ENCODE results near the gene OR4F29. TPM values are rescaled to one million over a fixed set of nuclear protein-coding genes. Genes with fewer than 3 reads are reported as not detected.
"Not testable (repeated sequence)": the region's sequence is repeated elsewhere in the genome, so short reads cannot be mapped to it uniquely, and the experiment has no call there.

The OR4F29 gene, protein sequence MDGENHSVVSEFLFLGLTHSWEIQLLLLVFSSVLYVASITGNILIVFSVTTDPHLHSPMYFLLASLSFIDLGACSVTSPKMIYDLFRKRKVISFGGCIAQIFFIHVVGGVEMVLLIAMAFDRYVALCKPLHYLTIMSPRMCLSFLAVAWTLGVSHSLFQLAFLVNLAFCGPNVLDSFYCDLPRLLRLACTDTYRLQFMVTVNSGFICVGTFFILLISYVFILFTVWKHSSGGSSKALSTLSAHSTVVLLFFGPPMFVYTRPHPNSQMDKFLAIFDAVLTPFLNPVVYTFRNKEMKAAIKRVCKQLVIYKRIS
- not detected in 2 replicates for polyA plus RNA-seq (2012; rRNA removed)
- polyA plus RNA-seq (2012; cell fraction: cytosol; rRNA removed): not detected in 2 replicates
- polyA plus RNA-seq (2012; cell fraction: nucleus; rRNA removed): 0.07 TPM in 1 of 2 replicates, not detected in the other

GRCh38 chr1:451578-451977 lies at the start of gene OR4F29:
Gene OR4F29, minus strand, starts transcription at chr1:451678. Its CDS starts 0 bp downstream, at chr1:451678.
- H4K20me1 ChIP-seq (ENCODE audit: insufficient read depth); H3K9me3 ChIP-seq; H3K9ac ChIP-seq; H3K9me2 ChIP-seq; H3K27me3 ChIP-seq (ENCODE audit: insufficient read depth); H3K4me2 ChIP-seq; DNase-seq; H3K79me2 ChIP-seq (ENCODE audit: insufficient read depth); H3K27ac ChIP-seq (ENCODE audit: low read depth in 2 of 2, low read length in 1 of 2); H3K4me3 ChIP-seq (ENCODE audit: low read depth in 2 of 2, low read length in 1 of 2); H3F3A ChIP-seq (replicated peaks; ENCODE audit: insufficient read depth); POLR2A ChIA-PET; H3K36me3 ChIP-seq (replicated peaks in 1 of 2; ENCODE audit: control insufficient read depth in 1 of 2, insufficient read depth in 2 of 2, low read length in 1 of 2); CTCF ChIA-PET; H3K4me1 ChIP-seq (ENCODE audit: control insufficient read depth in 1 of 2, insufficient read depth in 2 of 2, low read depth in 1 of 2, low read length in 1 of 2); H2AFZ ChIP-seq (ENCODE audit: low read depth): not testable (repeated sequence)

Other genes with a start within 250 kb of the OR4F29 start
- not detected in 2 replicates for gene OR4F16, start 235.0 kb upstream of the OR4F29 start, polyA plus RNA-seq (2012; rRNA removed)